ENCODE measurements around the gene PNMA6F.
"Not testable (repeated sequence)": the region's sequence is repeated elsewhere in the genome, so short reads cannot be mapped to it uniquely, and the experiment has no call there.

GRCh38 chrX:153279304-153279703, 42.3 kb downstream of the PNMA6F start:
- TF ChIP-seq CTCF, EP300, POLR2A, POLR2AphosphoS5 (IDR thresholded peaks at IDR 0.05): not testable (repeated sequence)

Measured in stomach (tissue), 4 donors.